NCI-H2227 (cell line): ENCODE measurements around the gene ABCC9.
"Not testable (repeated sequence)": the region's sequence is repeated elsewhere in the genome, so short reads cannot be mapped to it uniquely, and the experiment has no call there.

ENCODE experiments used
- DNase-seq: peaks from one replicate; lab custom pipeline; 2025; ENCODE audit not compliant: unreplicated experiment; lab: John Stamatoyannopoulos, UW

Gene ABCC9

GRCh38 chr12:21934173-21934572 is 7.1 kb downstream of the ABCC9 start:
- DNase-seq = no peak

GRCh38 chr12:21933656-21934055 is 7.6 kb downstream of the ABCC9 start:
- no peak for DNase-seq

- not testable (repeated sequence) for DNase-seq
Measured at GRCh38 chr12:21929972-21930371, 11.3 kb downstream of the ABCC9 start.

- DNase-seq = no peak
Measured at GRCh38 chr12:21925296-21925913, 15.8 kb downstream of the ABCC9 start.

GRCh38 chr12:21921436-21921835 is 19.8 kb downstream of the ABCC9 start:
- no peak for DNase-seq

- DNase-seq = no peak
Measured at GRCh38 chr12:21918456-21918855, 22.8 kb downstream of the ABCC9 start.

GRCh38 chr12:21913823-21914222 is 27.4 kb downstream of the ABCC9 start:
- DNase-seq = no peak

GRCh38 chr12:21912318-21912717 is 28.9 kb downstream of the ABCC9 start:
- no peak for DNase-seq

GRCh38 chr12:21911832-21912231 is 29.4 kb downstream of the ABCC9 start:
- no peak for DNase-seq

- no peak for DNase-seq
Measured at GRCh38 chr12:21910657-21911056, 30.6 kb downstream of the ABCC9 start.

GRCh38 chr12:21907948-21908837 is 33.0 kb downstream of the ABCC9 start:
- no peak for DNase-seq

- no peak for DNase-seq
Measured at GRCh38 chr12:21906919-21907493, 34.2 kb downstream of the ABCC9 start.

- DNase-seq = not testable (repeated sequence)
Measured at GRCh38 chr12:21899532-21899931, 41.7 kb downstream of the ABCC9 start.

- DNase-seq = no peak
Measured at GRCh38 chr12:21895651-21896050, 45.6 kb downstream of the ABCC9 start.

- DNase-seq = no peak
Measured at GRCh38 chr12:21894792-21895595, 46.2 kb downstream of the ABCC9 start.

- DNase-seq = no peak
Measured at GRCh38 chr12:21893924-21894323, 47.3 kb downstream of the ABCC9 start.

GRCh38 chr12:21892341-21892740 is 48.9 kb downstream of the ABCC9 start:
- DNase-seq = no peak

- no peak for DNase-seq
Measured at GRCh38 chr12:21891751-21892217, 49.4 kb downstream of the ABCC9 start.

GRCh38 chr12:21888276-21888863 is 52.9 kb downstream of the ABCC9 start:
- DNase-seq = no peak

GRCh38 chr12:21884936-21885335 is 56.3 kb downstream of the ABCC9 start:
- no peak for DNase-seq

- DNase-seq = no peak
Measured at GRCh38 chr12:21882635-21883034, 58.6 kb downstream of the ABCC9 start.
